GM10248 (cell line): ENCODE data around the gene KLHDC8B.

Source experiments
- CTCF ChIA-PET: fragments of 300-600 bp; sonication (Branson Sonifier 250); formaldehyde crosslinking; extraction: SDS; loops from one replicate; lab custom pipeline; 2021; ENCODE audit warnings: antibody characterized with exemption; lab: Yijun Ruan, JAX
- POLR2A ChIA-PET: fragments of 350-650 bp; sonication (Branson Sonifier 250); formaldehyde crosslinking; extraction: SDS; loops from one replicate; lab custom pipeline; 2020; ENCODE audit warnings: antibody characterized with exemption; lab: Yijun Ruan, JAX
- DNase-seq: peaks from one replicate; pipeline ENCODE4 v3.0.0; 2012; ENCODE audit errors: extremely low spot score
- TF ChIP-seq, protein P1 (sequence below): IDR thresholded peaks from 2 replicates; pipeline ENCODE4 v1.5.1; 2012; ENCODE audit warnings: mild to moderate bottlenecking, low read depth; ENCODE audit errors: extremely low read depth, missing control alignments, control extremely low read depth

Gene KLHDC8B

GRCh38 chr3:49175530-49175929, 4.1 kb downstream of the KLHDC8B start:
- POLR2A ChIA-PET, result interaction anchor here (0.6 kb wide), 1 partner anchor 573 kb away, joined by 7 read pairs; no protein-coding TSS in a partner anchor
- TF ChIP-seq, protein P1, sequence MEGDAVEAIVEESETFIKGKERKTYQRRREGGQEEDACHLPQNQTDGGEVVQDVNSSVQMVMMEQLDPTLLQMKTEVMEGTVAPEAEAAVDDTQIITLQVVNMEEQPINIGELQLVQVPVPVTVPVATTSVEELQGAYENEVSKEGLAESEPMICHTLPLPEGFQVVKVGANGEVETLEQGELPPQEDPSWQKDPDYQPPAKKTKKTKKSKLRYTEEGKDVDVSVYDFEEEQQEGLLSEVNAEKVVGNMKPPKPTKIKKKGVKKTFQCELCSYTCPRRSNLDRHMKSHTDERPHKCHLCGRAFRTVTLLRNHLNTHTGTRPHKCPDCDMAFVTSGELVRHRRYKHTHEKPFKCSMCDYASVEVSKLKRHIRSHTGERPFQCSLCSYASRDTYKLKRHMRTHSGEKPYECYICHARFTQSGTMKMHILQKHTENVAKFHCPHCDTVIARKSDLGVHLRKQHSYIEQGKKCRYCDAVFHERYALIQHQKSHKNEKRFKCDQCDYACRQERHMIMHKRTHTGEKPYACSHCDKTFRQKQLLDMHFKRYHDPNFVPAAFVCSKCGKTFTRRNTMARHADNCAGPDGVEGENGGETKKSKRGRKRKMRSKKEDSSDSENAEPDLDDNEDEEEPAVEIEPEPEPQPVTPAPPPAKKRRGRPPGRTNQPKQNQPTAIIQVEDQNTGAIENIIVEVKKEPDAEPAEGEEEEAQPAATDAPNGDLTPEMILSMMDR, result no peak
- no peak for DNase-seq
- CTCF ChIA-PET, result no interaction called here

DNA sequence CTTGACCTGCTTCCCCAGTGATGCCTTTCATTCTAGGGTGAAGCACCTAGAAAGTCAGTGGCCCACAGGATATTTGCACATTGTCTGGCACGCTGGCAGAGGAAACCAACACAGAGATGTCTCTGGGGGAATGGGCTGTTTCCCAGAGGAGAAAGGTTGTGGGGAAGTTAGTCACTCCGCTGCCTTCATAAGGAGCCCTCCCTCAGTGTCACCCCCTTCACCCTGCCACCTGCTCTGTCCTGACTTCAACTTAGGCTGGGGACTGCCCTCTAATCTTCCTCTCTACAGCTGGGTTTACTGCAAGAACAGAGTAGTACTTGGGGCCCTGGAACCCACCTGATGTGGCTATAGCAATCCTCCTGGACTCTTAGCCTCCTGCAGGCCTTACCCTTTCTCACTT, 5.7 kb downstream of the KLHDC8B start:
- ChIA-PET POLR2A (no interaction called here), CTCF (no interaction called here)
- no peak for DNase-seq
- TF ChIP-seq, protein P1, result no peak

- ChIA-PET CTCF (interaction anchor here (1.0 to 4.4 kb wide), 2 partner anchors 9 to 98 kb away, joined by 3 to 33 read pairs; partner anchors contain the start of gene KLHDC8B), POLR2A (interaction anchor here (0.6 kb wide), 1 partner anchor 75 kb away, joined by 3 read pairs; no protein-coding TSS in a partner anchor)
These were observed 8.7 kb downstream of the KLHDC8B start for GRCh38 chr3:49180116-49180515.

DNA sequence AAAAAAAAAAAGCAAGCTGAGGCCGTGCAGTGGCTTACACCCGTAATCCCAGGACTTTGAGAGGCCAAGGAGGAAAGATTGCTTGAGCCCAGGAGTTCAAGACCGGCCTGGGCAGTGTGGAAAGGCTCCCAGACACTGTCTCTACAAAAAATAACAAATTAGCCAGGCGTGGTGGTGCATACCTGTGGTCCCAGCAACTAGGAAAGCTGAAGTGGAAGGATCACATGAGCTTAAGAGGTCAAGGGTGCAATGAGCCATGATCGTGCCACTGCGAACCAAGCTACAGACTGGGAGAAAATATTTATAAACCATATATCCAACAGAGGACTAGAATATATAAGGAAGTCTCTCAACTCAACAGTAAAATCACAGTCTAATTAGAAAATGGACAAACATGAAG, 10.0 kb downstream of the KLHDC8B start:
- TF ChIP-seq, protein P1, result no peak
- CTCF ChIA-PET, result interaction anchor here (1.2 to 4.4 kb wide), 2 partner anchors 8 to 11 kb away, joined by 4 to 33 read pairs; partner anchors contain the start of gene KLHDC8B
- POLR2A ChIA-PET, result no interaction called here
- DNase-seq, result no peak

More at GRCh38 chr3:49180116-49180515, 8.7 kb downstream of the KLHDC8B start:
- DNase-seq, result no peak
- TF ChIP-seq, protein P1, result no peak

- ChIA-PET CTCF (interaction anchor here (2.5 to 4.4 kb wide), 2 partner anchors 12 to 266 kb away, joined by 6 to 33 read pairs; partner anchors contain the start of gene KLHDC8B), POLR2A (no interaction called here)
- TF ChIP-seq, protein P1, result no peak
- no peak for DNase-seq
These were observed 11.3 kb downstream of the KLHDC8B start for GRCh38 chr3:49182682-49183081.

DNA sequence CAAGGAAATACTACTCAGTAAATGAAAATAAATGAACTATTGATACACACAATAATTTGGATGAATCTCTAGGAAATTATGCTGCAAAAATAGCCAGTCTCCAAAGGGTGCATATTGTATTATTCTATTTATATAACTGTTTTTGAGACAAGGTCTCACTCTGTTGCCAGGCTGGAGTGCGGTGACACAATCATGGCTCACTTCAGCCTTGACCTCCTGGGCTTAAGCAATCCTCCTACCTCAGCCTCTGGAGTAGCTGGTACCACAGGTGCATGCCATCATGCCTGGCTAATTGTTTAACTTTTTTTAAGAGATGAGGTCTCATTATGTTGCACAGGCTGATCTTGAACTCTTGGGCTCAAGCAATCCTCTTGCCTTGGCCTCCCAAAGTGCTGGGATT, 12.5 kb downstream of the KLHDC8B start:
- TF ChIP-seq, protein P1, result no peak
- POLR2A ChIA-PET, result no interaction called here
- CTCF ChIA-PET, result interaction anchor here (2.5 to 4.4 kb wide), 2 partner anchors 13 to 265 kb away, joined by 6 to 33 read pairs; partner anchors contain the start of gene KLHDC8B
- DNase-seq, result no peak
